Measurements from ENCODE around the gene SASS6.

- TF ChIP-seq, protein P1, sequence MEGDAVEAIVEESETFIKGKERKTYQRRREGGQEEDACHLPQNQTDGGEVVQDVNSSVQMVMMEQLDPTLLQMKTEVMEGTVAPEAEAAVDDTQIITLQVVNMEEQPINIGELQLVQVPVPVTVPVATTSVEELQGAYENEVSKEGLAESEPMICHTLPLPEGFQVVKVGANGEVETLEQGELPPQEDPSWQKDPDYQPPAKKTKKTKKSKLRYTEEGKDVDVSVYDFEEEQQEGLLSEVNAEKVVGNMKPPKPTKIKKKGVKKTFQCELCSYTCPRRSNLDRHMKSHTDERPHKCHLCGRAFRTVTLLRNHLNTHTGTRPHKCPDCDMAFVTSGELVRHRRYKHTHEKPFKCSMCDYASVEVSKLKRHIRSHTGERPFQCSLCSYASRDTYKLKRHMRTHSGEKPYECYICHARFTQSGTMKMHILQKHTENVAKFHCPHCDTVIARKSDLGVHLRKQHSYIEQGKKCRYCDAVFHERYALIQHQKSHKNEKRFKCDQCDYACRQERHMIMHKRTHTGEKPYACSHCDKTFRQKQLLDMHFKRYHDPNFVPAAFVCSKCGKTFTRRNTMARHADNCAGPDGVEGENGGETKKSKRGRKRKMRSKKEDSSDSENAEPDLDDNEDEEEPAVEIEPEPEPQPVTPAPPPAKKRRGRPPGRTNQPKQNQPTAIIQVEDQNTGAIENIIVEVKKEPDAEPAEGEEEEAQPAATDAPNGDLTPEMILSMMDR (IDR thresholded peaks at IDR 0.05): no peak
- TF ChIP-seq POLR2A (IDR thresholded peaks at IDR 0.05): no peak
Observed at GRCh38 chr1:100147875-100148274, 15.1 kb upstream of the SASS6 start.
